ENCODE results near the gene IL6R.

IL6R gene

GRCh38 chr1:154384650-154385489 is 20.3 kb upstream of the IL6R start:
- TF ChIP-seq POU6F1 (CRISPR knock-in tag; IDR thresholded peaks at IDR 0.05; ENCODE audit: borderline replicate concordance, low read depth) (no peak), ZNF8 (CRISPR knock-in tag; IDR thresholded peaks at IDR 0.05) (no peak), OSR1 (CRISPR knock-in tag; IDR thresholded peaks at IDR 0.05) (no peak), ESRRG (CRISPR knock-in tag; IDR thresholded peaks at IDR 0.05) (no peak), TCF4 (CRISPR knock-in tag; IDR thresholded peaks at IDR 0.05; ENCODE audit: borderline replicate concordance) (no peak), ZNF70 (CRISPR knock-in tag; IDR thresholded peaks at IDR 0.05) (no peak), ARNTL (CRISPR knock-in tag; IDR thresholded peaks at IDR 0.05; ENCODE audit: borderline replicate concordance, low read depth) (no peak), GLIS3 (CRISPR knock-in tag; IDR thresholded peaks at IDR 0.05) (no peak), CSDC2 (CRISPR knock-in tag; IDR thresholded peaks at IDR 0.05) (no peak), RARB (CRISPR knock-in tag; IDR thresholded peaks at IDR 0.05) (no peak), ZC3H10 (CRISPR knock-in tag; IDR thresholded peaks at IDR 0.05) (no peak), TSHZ2 (CRISPR knock-in tag; IDR thresholded peaks at IDR 0.05) (no peak), CREB5 (CRISPR knock-in tag; IDR thresholded peaks at IDR 0.05; ENCODE audit: low read depth) (no peak), PATZ1 (CRISPR knock-in tag; IDR thresholded peaks at IDR 0.05; ENCODE audit: borderline replicate concordance) (no peak), TOX (CRISPR knock-in tag; IDR thresholded peaks at IDR 0.05; ENCODE audit: borderline replicate concordance) (no peak), ZFP30 (CRISPR knock-in tag; IDR thresholded peaks at IDR 0.05) (no peak), CSRNP3 (CRISPR knock-in tag; IDR thresholded peaks at IDR 0.05) (no peak), ISL1 (CRISPR knock-in tag; IDR thresholded peaks at IDR 0.05) (no peak)
- no peak for ATAC-seq

GRCh38 chr1:154386643-154387352 is 18.3 kb upstream of the IL6R start:
- no peak for ATAC-seq
- TF ChIP-seq CSDC2 (CRISPR knock-in tag; IDR thresholded peaks at IDR 0.05) (no peak), BACH2 (CRISPR knock-in tag; IDR thresholded peaks at IDR 0.05; ENCODE audit: borderline replicate concordance) (no peak), CREB5 (CRISPR knock-in tag; IDR thresholded peaks at IDR 0.05; ENCODE audit: low read depth) (no peak), TSHZ2 (CRISPR knock-in tag; IDR thresholded peaks at IDR 0.05) (no peak), ZFP30 (CRISPR knock-in tag; IDR thresholded peaks at IDR 0.05) (no peak), ZNF70 (CRISPR knock-in tag; IDR thresholded peaks at IDR 0.05) (no peak), ARNTL (CRISPR knock-in tag; IDR thresholded peaks at IDR 0.05; ENCODE audit: borderline replicate concordance, low read depth) (no peak), OSR1 (CRISPR knock-in tag; IDR thresholded peaks at IDR 0.05) (no peak), POU6F1 (CRISPR knock-in tag; IDR thresholded peaks at IDR 0.05; ENCODE audit: borderline replicate concordance, low read depth) (no peak), RARB (CRISPR knock-in tag; IDR thresholded peaks at IDR 0.05) (no peak), PPARA (CRISPR knock-in tag; IDR thresholded peaks at IDR 0.05; ENCODE audit: borderline replicate concordance) (no peak), ESRRG (CRISPR knock-in tag; IDR thresholded peaks at IDR 0.05) (no peak), TCF4 (CRISPR knock-in tag; IDR thresholded peaks at IDR 0.05; ENCODE audit: borderline replicate concordance) (no peak), SNAI2 (CRISPR knock-in tag; IDR thresholded peaks at IDR 0.05) (no peak), TOX (CRISPR knock-in tag; IDR thresholded peaks at IDR 0.05; ENCODE audit: borderline replicate concordance) (no peak)

Measured in SK-N-SH treated with all-trans-retinoic acid at 6 μM for 48 hours (cell line).